Gastrocnemius medialis (tissue), 4 donors: Measurements from ENCODE around the gene PRICKLE1.

Source experiments
- POLR2A ChIP-seq, 2 donors: fragments of 450-650 bp; IDR thresholded peaks; one replicate each; pipeline ENCODE4 v1.6.1; 2017; ENCODE audit warnings: antibody characterized with exemption in 2 of 2, mild to moderate bottlenecking in 2 of 2, moderate library complexity in 2 of 2
- TF ChIP-seq, protein P1 (sequence below), 5 experiments: fragments of 450-650 bp in 3 of 5; fragments of 200-600 bp in 2 of 5; sonication (generic) in 2 of 5; IDR thresholded peaks in 4 of 5; conservative IDR thresholded peaks in 1 of 5; 1 replicate in 4 of 5; 2 replicates in 1 of 5; pipeline ENCODE4 v1.5.1; 2016 to 2019; ENCODE audit warnings: antibody characterized with exemption in 5 of 5, mild to moderate bottlenecking in 3 of 5, moderate library complexity in 3 of 5

DNA sequence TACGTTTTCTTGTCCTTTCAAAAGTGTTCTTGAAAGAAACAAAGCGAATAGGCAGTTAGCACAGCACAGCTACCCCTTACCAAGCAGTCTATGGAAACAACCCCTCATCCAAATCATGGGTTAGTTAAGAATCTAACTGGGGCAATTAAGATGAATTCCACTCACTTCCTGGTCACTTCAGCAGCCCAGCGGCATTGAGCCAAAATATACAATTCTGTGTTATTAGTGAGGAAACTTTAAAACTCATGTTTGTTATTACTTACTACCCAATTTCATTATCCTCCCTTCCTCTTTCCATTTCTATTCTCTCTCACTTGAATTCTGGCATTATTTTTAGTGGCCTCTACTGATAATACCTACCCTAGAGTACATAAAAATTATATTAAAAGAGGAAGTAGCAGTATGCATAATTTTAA lies 142.2 kb downstream of the PRICKLE1 start:
- TF ChIP-seq POLR2A (IDR thresholded peaks at IDR 0.05): no peak
- TF ChIP-seq, protein P1, sequence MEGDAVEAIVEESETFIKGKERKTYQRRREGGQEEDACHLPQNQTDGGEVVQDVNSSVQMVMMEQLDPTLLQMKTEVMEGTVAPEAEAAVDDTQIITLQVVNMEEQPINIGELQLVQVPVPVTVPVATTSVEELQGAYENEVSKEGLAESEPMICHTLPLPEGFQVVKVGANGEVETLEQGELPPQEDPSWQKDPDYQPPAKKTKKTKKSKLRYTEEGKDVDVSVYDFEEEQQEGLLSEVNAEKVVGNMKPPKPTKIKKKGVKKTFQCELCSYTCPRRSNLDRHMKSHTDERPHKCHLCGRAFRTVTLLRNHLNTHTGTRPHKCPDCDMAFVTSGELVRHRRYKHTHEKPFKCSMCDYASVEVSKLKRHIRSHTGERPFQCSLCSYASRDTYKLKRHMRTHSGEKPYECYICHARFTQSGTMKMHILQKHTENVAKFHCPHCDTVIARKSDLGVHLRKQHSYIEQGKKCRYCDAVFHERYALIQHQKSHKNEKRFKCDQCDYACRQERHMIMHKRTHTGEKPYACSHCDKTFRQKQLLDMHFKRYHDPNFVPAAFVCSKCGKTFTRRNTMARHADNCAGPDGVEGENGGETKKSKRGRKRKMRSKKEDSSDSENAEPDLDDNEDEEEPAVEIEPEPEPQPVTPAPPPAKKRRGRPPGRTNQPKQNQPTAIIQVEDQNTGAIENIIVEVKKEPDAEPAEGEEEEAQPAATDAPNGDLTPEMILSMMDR (IDR thresholded peaks at IDR 0.05 in 4 of 5, conservative IDR thresholded peaks at IDR 0.05 in 1 of 5): no peak
